Activated CD4-positive, alpha-beta T cell treated with anti-CD3 and anti-CD28 coated beads for 24 hours (primary cell): ENCODE measurements around the gene TPSB2.
"Not testable (repeated sequence)": the region's sequence is repeated elsewhere in the genome, so short reads cannot be mapped to it uniquely, and the experiment has no call there.

ENCODE experiments used
- DNase-seq, 2 donors: peaks; one replicate each; pipeline ENCODE4 v3.0.0-alpha.2; 2020; ENCODE audit warnings: low read depth in 2 of 2

The TPSB2 gene

DNA sequence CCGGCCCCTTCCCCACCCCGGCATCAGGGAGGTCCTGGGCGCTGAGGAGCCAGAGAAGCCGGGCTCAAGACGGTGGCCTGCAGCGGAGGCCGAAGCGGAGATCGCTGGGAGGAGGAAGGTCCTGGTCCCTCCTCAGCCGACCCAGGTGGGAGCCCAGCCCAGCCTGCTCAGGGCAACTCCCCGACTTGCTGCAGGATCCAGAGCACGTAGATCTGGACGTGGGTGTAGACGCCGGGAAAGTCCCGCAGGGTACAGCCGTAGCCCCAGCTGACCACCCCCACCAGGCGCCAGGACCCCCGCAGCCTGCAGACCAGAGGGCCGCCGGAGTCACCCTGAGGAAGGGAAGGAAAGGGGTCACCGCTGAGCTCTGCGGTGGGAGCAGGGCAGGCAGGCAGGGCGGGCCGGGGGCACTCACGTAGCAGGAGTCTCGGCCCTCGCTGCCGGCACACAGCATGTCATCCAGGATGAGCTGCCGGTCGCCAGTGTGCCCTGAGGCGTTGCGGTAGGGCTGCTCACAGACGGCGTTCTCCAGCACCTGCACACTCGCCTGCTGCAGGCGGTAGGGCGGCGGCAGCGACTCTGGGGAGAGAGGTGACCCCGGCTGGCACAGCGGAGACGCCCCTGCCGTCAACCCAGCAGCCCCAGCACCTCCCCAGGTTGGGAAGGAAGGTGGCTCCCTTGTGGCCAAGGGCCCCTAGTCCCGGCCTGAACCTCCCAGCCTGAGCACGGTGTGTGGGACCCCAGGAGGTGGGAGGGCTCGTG lies 31.3 kb upstream of the TPSB2 start:
- DNase-seq, result no peak

DNA sequence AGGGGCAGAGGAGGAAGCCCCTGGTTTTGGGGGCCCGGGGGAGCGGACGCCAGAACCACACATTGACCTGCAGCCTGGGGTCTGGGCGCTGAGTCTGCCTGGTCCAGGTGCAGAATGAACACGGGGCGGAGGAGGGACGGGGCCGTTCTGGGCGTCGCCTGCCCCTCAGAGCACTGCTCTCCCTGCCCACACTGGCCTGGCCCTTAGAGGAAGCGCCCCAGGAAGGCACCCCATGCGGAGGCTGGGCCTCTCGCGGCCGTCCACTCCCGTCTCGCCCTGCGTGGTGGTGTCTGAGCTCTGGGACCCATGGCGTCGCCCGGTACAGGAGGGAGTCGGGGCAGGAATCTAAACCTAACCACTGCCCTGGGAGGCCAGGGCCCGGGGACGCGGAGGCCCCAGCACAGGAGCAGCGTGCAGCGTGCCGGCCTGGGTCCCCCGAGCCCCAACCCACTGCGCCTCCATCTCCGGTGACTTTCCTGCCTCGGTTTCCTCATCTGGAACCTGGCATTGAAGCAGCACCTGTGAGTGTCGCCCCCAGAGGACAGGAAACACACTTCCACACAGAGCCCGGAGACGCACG lies 30.2 kb upstream of the TPSB2 start:
- DNase-seq, result no peak

- no peak for DNase-seq
Observed at GRCh38 chr16:1259760-1260068, 29.7 kb upstream of the TPSB2 start.

- no peak for DNase-seq
Observed at GRCh38 chr16:1258906-1259759, 29.1 kb upstream of the TPSB2 start.

GRCh38 chr16:1258225-1258600 lies 28.2 kb upstream of the TPSB2 start:
- DNase-seq, result no peak

DNA sequence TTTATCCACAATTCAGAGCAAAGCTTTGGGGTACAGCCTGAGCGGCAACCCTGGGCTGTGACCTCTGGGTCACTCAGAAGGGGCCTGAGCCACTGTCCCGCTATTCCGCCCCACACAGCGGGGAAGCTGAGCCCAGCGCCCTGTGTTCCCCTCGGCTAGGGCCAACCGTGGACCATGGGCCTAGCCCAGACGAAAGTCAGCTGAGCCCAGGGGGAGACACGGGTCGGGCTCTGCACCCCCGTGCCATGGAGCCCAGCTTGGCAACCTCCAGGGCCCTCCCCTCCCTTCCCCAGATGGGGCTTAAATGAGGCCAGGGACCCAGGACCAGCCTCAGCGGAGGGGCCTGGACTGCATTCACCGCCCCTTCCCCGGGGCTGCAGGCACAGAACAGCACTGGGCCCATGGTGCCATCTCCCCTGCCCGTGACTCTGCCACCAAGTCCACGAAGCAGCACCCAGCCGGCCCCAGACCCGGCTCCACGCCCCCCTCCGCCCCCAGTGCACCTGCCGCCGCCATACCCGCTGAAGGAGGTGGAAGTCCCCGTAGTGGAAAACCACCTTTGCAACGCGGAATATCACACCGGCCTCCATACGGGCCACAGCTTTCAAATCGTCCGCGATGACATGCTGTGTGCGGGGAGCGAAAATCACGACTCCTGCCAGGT lies 27.7 kb upstream of the TPSB2 start:
- no peak for DNase-seq

DNA sequence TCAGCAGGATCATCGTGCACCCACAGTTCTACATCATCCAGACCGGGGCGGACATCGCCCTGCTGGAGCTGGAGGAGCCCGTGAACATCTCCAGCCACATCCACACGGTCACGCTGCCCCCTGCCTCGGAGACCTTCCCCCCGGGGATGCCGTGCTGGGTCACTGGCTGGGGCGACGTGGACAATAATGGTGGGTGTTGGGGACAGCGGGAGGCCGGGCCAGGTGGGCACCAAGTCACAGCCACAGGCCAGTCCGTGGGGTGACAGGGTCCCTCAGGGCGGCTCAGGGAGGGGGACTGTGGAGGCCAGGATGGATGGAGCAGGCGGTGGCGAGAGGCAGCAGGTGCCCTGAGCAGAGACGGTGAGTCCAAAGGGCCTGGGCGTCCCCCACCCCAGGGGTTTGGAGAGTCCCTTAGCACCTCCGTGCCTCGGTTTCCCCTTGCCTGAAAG lies 26.9 kb upstream of the TPSB2 start:
- no peak for DNase-seq

DNA sequence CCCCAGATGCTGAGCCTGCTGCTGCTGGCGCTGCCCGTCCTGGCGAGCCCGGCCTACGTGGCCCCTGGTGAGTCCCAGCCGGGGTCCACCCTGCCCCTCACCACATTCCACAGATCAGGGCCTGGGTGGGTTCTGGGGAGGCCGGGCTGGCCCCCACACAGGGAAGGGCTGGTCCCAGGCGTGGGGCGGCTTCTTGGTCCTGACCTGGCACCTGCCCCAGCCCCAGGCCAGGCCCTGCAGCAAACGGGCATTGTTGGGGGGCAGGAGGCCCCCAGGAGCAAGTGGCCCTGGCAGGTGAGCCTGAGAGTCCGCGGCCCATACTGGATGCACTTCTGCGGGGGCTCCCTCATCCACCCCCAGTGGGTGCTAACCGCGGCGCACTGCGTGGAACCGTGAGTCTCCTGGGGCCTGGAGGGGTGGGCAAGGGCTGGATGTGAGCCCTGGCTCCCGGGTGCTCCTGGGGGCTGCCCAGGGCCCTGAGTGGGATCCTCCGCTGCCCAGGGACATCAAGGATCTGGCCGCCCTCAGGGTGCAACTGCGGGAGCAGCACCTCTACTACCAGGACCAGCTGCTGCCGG lies 26.4 kb upstream of the TPSB2 start:
- not testable (repeated sequence) for DNase-seq

- not testable (repeated sequence) for DNase-seq
Observed at GRCh38 chr16:1255276-1256122, 25.5 kb upstream of the TPSB2 start, which contains the start of gene TPSD1. Gene TPSD1, plus strand, starts transcription at chr16:1256069. Its CDS starts 212 bp downstream, at chr16:1256281.

GRCh38 chr16:1254821-1255220 lies 24.8 kb upstream of the TPSB2 start:
- not testable (repeated sequence) for DNase-seq

DNA sequence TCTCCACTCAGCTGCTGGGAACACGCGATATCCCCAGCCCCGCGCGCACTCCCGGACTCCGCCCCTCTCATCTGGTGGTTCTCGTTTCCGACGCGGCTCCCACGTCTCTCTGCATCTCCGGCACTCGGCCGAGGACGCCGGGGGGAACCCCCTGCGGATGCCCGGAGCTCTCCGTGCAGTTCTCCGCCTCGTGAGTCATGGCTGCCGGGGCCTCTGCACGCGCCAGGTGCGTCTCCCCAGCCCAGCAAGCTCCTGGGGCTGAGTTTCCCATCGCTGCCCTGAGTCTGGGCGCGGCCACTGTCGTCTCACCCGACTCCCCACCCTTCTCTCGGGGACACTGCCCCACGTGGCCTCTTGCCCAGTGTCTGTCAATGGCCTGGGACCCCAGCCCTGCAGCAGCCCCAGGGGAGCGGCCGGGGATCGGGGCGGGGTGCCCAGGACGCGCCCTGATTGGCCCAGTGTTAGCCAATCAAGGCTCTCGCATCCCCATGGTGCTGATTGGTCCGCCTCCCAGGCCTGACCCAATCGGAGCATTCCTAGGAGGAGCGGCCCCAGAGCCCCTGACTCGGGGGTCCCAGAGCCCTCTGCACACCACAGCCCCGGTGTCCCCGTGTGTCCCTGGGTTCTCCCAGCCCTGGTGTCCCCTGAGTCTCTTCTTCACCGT lies 23.8 kb upstream of the TPSB2 start:
- not testable (repeated sequence) for DNase-seq

DNA sequence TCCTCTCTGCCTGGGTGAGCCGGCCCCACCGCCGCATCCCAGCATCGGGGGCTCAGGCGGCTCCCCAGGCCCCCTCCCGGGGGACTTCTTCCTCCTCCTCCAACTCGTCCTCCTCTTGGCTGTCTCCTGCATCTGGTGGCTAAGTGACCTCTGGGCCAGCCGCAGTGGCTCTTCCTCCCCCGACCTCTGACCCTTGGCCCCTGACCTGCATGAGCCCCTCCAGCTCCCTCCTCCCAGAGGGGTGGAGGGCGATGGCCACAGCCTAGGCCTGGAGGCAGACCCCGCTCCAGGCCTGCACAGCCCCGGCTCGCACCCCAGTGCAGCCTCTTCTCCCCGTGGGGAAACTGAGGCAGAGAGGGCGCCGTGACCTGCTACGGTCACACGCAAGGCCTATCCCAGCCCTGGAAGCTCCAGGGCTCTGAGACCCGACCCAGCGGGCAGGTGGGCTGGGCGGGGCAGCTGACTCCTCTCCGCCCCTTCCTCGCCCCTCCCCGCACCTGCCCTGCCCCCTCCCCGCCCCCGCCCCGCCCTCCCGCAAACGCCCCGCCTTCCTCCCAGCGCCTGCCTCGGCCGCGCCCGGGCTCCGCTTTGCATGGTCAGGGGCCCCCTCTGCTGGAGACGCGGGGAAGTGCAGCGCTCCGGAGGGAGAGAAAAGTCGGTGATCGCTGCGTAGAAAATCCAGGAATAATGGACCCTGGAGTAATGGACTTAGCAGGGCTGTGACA lies 19.2 kb upstream of the TPSB2 start:
- DNase-seq, result not testable (repeated sequence)

GRCh38 chr16:1247903-1248537 lies 18.0 kb upstream of the TPSB2 start:
- not testable (repeated sequence) for DNase-seq

DNA sequence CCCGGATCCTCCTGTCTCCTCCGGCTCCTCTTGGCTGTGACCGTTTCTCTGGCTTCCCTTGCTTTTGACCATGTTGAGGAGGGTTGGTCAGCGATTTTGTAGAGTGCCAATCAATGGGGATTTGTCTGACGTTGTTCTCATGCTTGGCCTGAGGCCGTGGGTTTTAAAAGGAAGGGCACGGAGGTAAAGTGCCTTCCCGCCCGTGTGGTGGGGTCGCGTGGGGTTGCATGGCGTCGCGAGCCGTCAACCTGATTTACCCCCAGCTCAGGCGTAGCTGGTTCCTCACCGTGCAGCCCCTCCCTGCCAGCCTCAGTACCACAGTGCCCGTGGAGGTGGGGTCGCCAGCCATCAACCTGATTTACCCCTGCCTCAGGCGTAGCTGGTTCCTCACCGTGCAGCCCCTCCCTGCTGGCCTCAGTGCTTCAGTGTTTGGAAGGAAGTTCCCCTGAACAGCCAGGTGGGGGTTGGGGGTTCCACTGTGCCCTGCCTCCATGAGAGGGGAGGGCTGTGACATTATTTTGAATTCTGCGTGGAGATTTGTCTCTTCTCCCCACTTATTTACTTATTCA lies 15.6 kb upstream of the TPSB2 start:
- no peak for DNase-seq

GRCh38 chr16:1244881-1245280 lies 14.9 kb upstream of the TPSB2 start:
- DNase-seq, result no peak

DNA sequence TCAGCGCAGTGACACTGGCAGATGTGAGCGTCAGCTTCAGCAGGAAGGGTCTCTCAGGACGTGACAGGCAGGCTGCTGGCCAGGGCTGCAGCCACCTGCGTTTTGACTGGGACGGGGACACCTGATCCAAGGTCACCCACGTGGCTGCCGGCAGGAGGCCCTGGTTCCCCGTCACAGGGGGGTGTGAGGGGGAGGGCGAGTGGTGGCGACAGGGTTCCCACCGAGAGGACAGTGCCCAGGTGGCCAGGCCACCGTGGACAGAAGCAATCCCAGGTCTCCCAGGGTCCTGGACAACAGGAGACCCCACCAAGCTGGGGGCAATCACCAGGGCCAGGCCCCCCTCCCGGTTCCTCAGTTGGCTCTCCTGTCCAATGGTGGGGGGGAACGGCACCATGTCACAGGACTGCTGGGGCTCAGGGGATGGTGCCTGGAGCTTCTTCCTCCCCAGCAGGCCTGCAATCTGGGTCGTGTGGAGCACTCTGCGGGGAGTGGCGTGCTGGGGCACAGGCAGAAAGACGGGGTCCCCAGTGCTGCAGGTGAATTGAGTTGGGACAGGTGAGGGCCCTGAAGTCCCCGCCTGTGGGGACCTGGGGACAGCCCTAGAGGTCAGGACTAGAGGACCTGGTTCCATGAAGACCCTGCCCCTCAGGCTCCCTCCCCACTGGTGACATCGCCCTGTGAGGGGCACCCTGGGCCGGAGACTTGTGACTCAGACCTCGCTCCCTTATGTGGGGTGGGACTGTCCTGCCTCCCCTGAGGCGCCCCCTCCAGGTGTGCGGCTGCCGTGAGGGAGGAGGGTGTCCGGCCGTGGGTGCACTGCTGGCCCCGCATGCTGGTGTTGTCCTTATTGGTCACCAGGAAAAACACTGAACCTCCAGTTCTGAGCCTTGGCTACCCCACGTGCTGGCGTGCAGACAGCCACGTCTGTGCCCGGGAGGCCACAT lies 14.2 kb upstream of the TPSB2 start:
- DNase-seq, result not testable (repeated sequence)

DNA sequence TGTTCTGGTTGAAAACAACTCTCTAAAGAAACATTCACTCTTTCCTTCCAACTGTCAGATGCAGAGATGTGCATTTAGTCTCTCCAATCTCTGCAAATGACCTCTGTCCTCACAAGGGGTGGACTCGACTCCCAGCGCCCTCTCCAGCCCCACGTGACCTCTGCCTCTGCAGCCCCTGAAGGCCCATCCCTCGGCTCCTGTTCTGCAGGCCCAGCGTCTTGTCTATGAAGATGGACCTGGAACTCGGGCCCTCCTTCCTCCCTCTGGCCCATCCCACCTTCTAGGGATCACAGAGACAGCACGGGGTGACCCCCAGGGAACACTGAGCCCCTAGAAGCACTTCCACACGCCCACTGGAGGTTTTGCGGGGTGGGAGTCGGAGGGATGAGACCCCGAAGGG lies 13.4 kb upstream of the TPSB2 start:
- not testable (repeated sequence) for DNase-seq

- not testable (repeated sequence) for DNase-seq
Observed at GRCh38 chr16:1241081-1241480, 11.1 kb upstream of the TPSB2 start.
